ENCODE measurements around the gene TTLL9.
"Not testable (repeated sequence)": the region's sequence is repeated elsewhere in the genome, so short reads cannot be mapped to it uniquely, and the experiment has no call there.

Gene TTLL9

DNA sequence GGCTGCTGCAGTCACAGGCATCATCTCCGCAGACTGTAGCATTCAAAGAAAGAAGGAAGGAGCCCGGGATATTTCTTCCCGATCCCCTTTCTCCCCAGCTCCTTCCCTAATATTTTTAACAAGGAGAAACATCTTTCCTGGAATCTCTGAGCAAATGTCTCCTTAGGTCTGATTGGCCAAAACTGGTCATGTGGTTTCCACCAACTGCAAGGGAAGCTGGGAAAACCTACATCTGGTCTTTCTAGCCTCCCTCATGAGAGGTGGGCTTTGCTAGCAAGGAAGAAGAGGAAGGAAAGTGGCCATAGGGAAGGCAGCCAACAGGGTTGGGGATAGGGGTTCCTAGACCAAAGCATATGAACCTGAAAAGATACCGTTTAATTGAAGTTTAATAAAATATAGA is 46.3 kb downstream of the TTLL9 start:
- DNase-seq (ENCODE audit: extremely low spot score), result no peak
- TF ChIP-seq, protein P1, sequence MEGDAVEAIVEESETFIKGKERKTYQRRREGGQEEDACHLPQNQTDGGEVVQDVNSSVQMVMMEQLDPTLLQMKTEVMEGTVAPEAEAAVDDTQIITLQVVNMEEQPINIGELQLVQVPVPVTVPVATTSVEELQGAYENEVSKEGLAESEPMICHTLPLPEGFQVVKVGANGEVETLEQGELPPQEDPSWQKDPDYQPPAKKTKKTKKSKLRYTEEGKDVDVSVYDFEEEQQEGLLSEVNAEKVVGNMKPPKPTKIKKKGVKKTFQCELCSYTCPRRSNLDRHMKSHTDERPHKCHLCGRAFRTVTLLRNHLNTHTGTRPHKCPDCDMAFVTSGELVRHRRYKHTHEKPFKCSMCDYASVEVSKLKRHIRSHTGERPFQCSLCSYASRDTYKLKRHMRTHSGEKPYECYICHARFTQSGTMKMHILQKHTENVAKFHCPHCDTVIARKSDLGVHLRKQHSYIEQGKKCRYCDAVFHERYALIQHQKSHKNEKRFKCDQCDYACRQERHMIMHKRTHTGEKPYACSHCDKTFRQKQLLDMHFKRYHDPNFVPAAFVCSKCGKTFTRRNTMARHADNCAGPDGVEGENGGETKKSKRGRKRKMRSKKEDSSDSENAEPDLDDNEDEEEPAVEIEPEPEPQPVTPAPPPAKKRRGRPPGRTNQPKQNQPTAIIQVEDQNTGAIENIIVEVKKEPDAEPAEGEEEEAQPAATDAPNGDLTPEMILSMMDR (IDR thresholded peaks at IDR 0.05; ENCODE audit: control extremely low read depth, extremely low read depth, low read depth, missing control alignments), result no peak
- CTCF ChIA-PET, result interaction anchor here (1.1 to 2.3 kb wide), 2 partner anchors 8 to 94 kb away, joined by 3 to 6 read pairs; no protein-coding TSS in a partner anchor
- POLR2A ChIA-PET, result no interaction called here

DNA sequence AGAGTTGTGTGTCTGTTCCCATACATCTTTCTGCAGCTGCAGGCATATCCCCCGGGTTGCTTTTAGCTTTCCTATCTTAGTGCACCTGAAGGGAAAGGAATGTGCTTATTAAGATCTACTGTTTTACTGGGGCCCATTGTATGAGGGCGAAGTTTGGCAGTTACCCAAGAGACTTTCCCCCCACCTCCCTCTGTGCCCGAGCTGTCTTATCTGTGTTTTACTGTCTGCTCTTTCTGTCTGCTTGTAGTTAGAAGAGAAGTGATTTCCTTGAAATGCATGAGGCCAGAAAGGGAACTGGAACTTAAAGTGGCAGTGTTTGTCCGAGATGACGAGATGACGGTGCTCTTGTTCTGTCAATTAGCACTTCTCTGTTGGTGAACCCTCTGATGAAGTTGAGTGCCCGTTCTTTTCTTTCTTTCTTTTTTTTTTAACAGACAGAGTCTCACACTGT is 47.6 kb downstream of the TTLL9 start:
- DNase-seq (ENCODE audit: extremely low spot score); POLR2A ChIA-PET: not testable (repeated sequence)
- CTCF ChIA-PET, result interaction anchor here (1.1 to 3.4 kb wide), 5 partner anchors 10 to 95 kb away, joined by 3 to 21 read pairs (median 6); partner anchors contain the start of gene PDRG1

DNA sequence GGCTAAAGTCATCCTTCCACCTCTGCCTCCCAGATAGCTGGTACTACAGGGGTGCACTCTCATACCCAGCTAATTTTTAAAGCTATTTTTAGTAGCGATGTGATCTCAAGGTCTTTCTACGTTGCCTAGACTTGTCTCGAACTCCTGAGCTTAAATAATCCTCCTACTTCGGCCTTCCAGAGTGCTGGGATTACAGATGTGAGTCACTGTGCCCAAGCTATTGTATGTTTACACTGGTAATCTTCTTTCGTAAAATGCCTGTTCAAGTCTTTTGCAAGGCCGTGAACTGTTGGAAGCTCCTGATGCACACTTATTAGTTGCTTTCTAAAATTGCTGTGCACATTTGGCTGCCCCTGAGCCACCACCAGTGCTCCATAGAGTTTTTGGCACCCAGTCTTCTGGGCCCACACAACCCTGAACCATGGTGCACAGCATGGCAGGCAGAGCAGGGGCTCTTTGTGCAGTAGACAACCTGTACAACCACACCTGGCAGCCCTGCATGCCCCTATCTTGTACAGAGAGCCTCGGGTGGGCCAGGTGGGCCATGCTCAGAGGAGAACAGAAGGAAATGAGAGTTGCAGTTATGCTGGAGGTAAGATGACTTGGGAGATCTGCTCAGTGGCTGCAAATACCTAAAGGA is 48.2 kb downstream of the TTLL9 start:
- TF ChIP-seq, protein P1 (IDR thresholded peaks at IDR 0.05; ENCODE audit: control extremely low read depth, extremely low read depth, low read depth, missing control alignments), result no peak
- CTCF ChIA-PET, result interaction anchor here (1.2 to 3.4 kb wide), 7 partner anchors 10 to 86 kb away, joined by 3 to 21 read pairs (median 6); partner anchors contain the start of gene PDRG1
- DNase-seq (ENCODE audit: extremely low spot score), result no peak
- POLR2A ChIA-PET, result no interaction called here

DNA sequence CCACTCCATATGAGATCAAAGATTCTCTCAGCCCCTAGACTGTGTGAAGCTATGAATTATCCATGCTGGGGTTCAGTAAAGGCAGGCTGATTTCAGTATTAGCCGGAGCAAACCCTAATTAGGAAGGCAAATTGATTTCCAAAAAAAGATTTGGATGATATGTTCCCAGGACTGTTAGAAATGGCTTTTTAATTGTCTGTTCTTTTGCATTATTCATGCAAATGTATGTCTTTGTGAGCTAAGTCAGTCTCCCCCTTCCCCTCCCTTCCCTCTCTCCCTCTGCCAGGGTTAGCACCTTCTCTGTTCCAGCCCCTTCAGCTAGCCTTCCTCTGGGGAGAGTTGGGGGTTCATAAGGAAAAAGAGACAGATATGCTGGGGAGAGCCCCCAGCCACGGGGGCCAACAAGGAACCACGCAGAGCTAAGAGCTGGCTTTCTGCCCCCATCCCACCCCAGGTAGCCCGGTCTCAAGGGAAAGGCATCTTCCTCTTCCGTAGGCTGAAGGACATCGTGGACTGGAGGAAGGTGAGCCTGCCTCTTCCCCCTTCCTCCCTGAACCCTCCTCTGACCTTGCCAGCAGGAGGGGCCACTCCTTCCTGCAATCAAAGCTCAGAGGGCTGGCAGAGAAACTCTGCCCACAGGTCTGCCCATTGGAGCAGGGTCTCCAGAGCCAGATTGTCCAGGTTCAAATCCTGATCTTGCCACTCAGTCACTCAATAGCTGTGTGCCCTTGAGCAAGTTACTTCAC is 49.1 kb downstream of the TTLL9 start:
- CTCF ChIA-PET, result interaction anchor here (0.8 to 3.4 kb wide), 10 partner anchors 11 to 96 kb away, joined by 3 to 21 read pairs (median 6); partner anchors contain the start of gene PDRG1
- TF ChIP-seq, protein P1 (IDR thresholded peaks at IDR 0.05; ENCODE audit: control extremely low read depth, extremely low read depth, low read depth, missing control alignments), result no peak
- DNase-seq (ENCODE audit: extremely low spot score), result no peak
- POLR2A ChIA-PET, result no interaction called here

DNA sequence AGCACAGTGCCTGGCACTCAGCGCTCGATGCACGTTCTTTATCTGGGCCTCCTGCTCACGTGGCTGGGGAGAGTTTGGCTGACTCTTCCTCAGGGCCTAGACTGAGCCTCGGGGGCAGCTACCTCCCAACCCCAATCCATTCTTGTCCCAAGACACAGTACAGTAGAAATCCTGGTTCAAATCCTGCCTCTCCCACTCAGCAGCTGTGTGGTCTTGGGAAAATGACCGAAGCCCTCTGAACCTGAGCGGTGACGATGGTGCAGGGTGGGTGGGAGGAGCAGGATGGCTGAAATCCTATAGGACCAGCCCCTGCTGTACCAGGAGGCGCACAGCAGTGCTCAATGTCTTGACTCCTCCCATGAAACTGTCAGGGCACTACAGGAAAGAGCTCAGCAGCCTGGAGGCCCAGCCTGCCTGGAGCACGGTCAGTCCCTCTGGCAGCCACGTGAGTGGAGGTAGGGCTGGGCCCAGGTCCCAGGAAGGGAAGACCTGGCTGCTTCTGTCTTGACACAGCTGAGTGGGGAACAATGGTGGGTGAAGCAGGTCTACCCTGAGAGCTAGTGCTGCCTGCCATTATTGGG is 49.9 kb downstream of the TTLL9 start:
- DNase-seq (ENCODE audit: extremely low spot score), result no peak
- POLR2A ChIA-PET, result interaction anchor here (0.5 kb wide), 1 partner anchor 52 kb away, joined by 5 read pairs; no protein-coding TSS in a partner anchor
- TF ChIP-seq, protein P1 (IDR thresholded peaks at IDR 0.05; ENCODE audit: control extremely low read depth, extremely low read depth, low read depth, missing control alignments), result no peak
- CTCF ChIA-PET, result interaction anchor here (1.1 to 3.4 kb wide), 6 partner anchors 14 to 97 kb away, joined by 3 to 21 read pairs (median 7); partner anchors contain the start of gene PDRG1

DNA sequence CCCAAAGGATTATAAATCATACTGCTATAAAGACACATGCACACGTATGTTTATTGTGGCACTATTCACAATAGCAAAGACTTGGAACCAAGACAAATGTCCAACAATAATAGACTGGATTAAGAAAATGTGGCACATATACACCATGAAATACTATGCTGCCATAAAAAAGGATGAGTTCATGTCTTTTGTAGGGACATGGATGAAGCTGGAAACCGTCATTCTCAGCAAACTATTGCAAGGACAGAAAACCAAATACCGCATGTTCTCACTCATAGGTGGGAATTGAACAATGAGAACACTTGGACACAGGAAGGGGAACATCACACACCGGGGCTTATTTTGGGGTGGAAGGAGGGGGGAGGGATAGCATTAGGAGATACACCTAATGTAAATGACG is 51.0 kb downstream of the TTLL9 start:
- ChIA-PET CTCF (interaction anchor here (2.8 kb wide), 1 partner anchor 69 kb away, joined by 9 read pairs; no protein-coding TSS in a partner anchor), POLR2A (interaction anchor here (0.6 kb wide), 1 partner anchor 400 kb away, joined by 6 read pairs; no protein-coding TSS in a partner anchor)

DNA sequence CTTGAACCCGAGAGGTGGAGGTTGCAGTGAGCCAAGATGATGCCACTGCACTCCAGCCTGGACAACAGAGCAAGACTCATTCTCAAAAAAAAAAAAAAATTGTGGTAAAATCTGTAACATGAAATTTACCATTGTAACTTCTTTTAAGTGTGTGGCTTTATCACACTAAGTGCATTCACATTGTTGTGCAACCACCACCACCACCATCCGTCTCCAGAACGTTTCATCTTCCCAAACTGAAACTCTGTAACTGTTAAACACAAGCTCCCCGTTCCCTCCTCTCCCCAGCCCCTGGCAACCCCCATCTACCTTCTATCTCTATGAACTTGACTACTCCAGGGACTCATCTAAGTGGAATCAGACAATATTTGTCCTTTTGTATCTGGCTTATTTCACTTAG is 51.7 kb downstream of the TTLL9 start:
- CTCF ChIA-PET, result interaction anchor here (1.4 to 3.3 kb wide), 5 partner anchors 26 to 170 kb away, joined by 3 to 19 read pairs (median 4); partner anchors contain the start of gene PDRG1
- no peak for DNase-seq (ENCODE audit: extremely low spot score)
- TF ChIP-seq, protein P1 (IDR thresholded peaks at IDR 0.05; ENCODE audit: control extremely low read depth, extremely low read depth, low read depth, missing control alignments), result no peak
- POLR2A ChIA-PET, result no interaction called here

More for the DNA sequence above, 51.0 kb downstream of the TTLL9 start:
- not testable (repeated sequence) for DNase-seq (ENCODE audit: extremely low spot score)

All from GM10248 (cell line).